Measurements from ENCODE around the gene SLIT2.

DNA sequence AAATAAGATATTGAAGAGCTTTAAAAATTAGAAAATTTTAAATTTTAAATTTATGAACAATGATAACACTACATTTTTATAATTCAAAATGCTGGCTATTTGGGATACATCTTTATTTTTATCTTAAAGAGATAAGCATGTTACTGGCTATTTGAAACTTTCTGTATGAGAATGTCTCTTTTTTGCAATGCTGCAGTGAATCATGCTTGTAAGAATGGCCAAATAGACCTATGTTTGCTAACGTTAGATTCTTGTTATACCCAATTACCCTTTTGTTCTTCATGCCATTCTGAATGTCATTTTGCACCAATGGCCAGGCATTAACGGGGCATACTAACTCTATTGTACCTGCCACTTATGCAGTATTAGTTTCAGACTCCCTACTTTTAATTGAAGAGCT is 49.5 kb downstream of the SLIT2 start:
- TF ChIP-seq, protein P1, sequence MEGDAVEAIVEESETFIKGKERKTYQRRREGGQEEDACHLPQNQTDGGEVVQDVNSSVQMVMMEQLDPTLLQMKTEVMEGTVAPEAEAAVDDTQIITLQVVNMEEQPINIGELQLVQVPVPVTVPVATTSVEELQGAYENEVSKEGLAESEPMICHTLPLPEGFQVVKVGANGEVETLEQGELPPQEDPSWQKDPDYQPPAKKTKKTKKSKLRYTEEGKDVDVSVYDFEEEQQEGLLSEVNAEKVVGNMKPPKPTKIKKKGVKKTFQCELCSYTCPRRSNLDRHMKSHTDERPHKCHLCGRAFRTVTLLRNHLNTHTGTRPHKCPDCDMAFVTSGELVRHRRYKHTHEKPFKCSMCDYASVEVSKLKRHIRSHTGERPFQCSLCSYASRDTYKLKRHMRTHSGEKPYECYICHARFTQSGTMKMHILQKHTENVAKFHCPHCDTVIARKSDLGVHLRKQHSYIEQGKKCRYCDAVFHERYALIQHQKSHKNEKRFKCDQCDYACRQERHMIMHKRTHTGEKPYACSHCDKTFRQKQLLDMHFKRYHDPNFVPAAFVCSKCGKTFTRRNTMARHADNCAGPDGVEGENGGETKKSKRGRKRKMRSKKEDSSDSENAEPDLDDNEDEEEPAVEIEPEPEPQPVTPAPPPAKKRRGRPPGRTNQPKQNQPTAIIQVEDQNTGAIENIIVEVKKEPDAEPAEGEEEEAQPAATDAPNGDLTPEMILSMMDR (conservative IDR thresholded peaks at IDR 0.05; ENCODE audit: low read length): no peak
- no peak for TF ChIP-seq EZH2phosphoT487 (IDR thresholded peaks at IDR 0.05; ENCODE audit: borderline replicate concordance)

Measured in Loucy (cell line).